ENCODE results near the gene SLC31A1.
"Not testable (repeated sequence)": the region's sequence is repeated elsewhere in the genome, so short reads cannot be mapped to it uniquely, and the experiment has no call there.

The SLC31A1 gene

DNA sequence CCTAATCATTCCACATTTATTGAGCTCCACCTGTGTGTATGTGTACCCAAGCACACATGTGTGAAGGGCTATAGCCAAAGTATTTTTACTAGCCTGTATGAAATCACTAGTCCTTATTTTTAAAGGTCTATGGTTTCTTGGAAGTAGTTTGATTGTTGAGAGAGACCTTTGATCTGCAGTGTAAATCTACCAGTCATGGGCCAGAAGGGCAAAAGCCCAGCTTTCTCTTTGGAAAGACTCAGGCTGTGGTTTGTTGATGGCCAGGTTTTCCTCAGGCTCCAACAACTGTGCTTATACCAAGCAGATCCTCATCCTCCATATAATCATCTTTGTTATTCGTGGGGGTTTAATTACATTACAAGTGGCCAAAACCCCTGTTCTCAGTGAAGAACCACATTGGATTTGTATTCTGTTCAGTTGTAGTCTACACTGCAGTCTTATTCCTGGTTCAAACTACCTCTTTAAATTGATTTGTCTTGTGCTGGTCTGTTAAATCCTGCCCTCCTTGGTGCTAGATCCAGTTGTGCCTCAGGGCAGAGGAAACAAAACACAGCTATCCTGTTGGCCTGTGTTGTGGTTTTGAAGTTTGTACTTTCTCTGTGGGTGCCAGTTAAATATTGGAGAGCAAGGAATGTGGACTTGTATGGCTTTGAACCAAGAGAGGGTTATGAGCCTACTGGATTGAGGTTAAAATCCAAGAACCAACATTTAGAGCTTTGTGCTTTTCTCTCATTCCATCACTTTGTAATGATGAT lies 40.8 kb downstream of the SLC31A1 start:
- no peak for DNase-seq

DNA sequence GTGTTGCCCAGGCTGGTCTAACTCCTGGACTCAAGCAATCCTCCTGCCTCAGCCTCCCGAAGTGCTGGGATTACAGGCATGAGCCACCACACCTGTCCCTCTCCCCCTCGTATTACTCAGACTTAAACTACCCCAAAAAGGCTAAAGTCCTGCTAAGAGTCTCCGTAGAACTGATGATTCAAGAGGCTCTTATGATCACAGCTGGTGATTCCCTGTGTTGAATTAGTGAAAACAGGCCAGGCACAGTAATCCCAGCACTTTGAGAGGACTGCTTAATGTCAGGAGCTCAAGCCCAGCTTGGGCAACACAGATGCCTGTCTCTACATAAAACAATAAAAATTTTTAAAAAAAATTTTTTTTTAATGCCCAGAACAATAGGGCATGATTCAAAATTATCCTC lies 44.8 kb downstream of the SLC31A1 start:
- no peak for DNase-seq

DNA sequence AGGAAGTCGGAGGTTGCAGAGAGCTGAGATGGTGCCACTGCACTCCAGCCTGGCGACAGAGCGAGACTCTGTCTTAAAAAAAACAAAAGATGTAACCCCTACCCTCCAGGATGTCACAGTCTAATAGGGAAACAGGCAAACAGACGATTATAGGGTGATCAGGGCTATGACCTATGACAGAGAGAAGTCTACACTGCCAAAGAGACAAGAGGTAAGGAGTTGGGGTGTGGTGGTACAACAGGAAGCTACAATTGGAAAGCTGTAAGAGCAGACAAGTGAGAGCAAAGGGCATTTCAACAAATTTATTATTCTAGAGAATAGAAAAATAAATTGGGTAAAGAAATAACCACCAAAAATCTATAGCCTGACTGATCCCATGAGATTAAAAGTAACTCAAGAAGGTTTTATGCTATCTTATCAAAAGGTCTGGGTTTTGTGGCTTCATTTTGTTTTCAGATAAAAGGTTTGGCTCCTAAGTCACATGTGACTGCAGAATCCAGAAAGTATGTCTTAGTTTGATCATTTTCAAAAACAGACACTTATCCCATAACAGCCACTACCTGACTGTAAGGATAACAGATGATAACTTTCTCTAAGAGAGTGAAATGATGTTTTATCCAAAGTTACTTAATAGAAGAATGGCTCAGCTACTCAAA lies 46.7 kb downstream of the SLC31A1 start:
- no peak for DNase-seq

DNA sequence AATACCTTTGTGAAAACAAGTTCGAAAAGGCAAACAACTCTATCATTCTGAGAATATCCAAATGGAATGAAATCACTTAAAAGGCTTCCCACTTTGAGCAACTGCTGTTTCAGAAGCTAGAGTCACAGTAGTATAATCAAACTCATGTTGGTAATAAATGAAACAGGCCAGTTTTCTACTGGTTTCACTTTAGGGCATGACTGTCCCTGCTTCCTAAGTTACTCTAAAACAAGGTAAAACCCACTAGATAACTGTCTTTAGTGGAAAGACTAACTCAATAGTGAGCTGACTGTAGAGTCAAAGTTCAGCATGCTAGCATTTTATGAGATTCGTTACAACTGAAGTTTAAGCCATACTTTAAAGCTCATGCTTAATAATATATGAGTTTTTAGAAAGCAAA lies 48.0 kb downstream of the SLC31A1 start:
- no peak for DNase-seq

DNA sequence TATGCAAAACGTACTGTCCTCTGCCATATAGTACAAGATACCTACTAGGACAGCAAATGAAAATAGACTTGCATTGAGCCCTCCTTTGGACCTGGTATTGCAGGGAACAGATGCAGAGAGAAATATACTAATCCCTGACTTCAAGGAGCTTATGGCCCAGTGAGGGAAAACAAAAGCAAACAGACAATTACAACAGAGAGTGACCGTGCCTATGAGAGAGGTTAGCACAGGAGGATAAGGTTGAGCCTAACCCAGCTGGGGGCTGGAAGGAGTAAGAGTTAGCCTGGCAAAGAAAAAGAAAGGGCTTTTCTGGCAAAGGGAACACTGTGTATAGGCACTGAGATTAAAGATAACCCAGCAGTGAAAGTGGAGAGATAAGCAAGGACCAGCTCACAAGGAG lies 48.5 kb downstream of the SLC31A1 start:
- DNase-seq: no peak

DNA sequence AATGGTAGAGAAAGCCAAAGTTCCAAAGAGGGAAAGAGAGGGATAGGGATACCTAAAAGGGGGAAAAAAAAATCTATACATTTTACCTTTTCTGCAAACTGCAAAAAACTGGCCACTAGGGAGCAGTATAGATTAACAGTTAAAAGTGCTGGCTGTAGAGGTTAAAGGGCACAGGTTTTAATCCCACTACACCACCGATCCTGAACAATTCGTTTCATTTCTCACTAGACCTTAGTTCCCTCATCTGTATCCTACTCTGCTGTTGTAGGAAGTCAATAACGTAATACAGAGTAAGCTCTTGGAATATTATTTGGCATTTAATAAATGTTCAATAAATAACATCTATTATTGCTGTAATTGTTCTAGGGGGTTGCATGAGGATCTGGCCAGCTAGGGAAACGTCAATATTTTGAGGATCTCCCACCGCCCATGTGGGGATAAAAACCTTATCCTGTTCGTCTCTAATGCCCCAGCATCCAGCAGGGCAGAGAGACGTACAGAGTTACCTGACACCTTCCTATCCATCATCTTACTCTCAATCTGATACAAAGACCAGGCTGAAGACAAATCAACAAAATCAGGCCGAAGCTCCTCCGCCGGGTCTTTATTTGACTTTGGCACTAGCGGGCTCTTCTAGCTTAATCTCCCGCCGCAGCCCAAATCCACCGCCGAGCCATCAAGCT lies 53.3 kb downstream of the SLC31A1 start:
- peak in 3 of 56 donors; percentile 2 to 47 (median 17) for DNase-seq

DNA sequence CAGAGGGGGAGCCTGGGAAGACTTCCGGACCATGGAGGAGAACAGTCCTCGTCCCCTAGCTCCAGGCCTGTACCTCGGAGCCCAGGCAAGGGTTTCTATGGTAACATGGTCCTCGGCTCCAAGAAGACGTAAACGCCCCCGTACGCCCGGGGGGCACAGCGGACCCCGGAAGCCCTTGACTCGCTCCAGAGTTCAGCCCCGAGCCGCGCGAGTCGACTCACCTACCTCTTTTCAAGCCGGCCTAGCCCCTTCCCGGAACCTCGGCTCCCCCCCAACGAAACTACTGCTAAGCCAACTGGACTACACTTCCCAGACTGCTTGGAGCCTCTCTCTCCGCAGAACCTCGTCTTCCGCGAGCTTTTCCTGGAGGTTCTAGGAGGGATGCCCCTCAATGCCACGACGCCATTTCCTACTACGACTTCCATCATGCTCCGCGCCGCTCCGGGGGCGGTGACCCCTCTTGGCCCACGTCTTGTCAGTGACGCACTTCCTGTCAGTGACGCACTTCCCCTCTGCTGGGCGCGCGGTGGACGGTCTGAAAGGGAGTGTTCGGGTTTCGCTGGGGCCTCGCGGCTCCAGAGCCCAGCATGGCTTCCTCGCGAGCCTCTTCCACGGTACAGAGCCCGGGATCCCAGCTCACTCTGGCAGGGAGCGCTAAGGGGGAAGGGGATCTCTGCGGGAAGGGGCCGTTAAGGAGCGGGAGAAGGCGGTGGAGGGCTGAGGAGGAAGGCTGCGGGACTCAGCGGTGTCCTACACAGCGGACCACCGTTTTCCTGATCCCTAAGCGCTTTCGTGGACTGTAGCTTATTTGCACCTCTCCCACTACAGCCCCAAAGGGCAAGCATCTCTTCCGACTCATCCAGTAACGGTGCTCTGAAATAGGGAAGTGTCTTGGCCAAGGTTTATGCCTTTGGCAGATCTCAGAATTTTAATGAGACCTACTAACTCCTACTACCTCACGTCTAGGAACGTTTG lies 54.1 kb downstream of the SLC31A1 start, which contains the start of the genes CDC26 and PRPF4:
CDC26 (minus strand) TSS at position 416 of the 975 bp plus-strand sequence. CDS start 3,065 bp downstream, outside the sequence.
PRPF4 (plus strand) TSS at position 502 of the 975 bp plus-strand sequence; CDS start at position 588, 86 bp downstream.
- peak; percentile 89 to 98 (median 96) for DNase-seq

DNA sequence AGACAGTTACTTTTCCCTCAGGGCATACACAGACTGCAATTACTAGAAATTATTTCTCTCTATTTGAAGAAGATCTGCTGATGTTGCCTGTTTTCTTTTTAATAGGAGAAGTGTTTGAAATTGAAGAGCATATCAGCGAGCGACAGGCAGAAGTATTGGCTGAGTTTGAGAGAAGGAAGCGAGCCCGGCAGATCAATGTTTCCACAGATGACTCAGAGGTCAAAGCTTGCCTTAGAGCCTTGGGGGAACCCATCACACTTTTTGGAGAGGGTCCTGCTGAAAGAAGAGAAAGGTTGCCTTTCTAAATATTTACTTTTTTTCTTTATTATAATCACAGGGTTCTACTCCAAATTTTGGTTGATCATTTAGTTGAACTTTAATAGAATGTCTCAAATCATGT lies 57.5 kb downstream of the SLC31A1 start:
- no peak for DNase-seq

DNA sequence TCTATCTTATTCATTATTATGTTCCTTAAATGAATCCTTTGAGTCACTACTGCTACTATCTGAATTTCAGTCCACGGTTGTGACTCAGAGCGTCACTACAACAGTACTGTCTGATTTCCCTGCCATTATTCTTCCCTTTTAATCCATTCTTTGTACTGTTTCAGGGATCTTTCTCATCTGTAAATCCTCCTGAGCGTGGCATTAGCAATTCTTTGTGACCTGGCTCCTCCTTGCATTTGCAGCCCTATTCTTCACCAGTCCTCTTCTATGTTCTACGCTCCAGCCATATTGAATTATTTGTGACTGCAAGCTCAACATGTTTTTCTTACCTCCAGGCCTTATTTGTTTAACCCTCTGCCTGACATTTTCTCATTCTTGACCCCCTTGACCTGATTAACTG lies 60.0 kb downstream of the SLC31A1 start:
- DNase-seq: no peak

DNA sequence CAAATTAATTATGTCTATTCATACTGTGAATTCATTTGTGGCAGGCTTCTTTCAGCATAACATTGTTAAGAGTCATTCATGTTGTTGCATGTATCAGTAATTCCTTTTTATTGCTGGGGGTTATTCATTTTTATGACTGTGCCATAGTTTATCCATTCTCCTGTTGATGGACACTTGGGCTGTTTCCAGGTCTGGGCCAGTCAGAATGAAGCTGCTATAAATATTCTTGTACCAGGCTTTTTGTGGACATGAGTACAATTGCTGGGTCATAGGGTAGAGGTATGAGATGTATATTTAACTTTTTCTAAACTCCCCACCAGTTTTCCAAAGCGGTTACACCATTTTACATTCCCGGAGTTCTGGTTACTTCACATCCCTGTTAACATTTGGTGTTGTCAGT lies 67.7 kb downstream of the SLC31A1 start:
- no peak for DNase-seq

DNA sequence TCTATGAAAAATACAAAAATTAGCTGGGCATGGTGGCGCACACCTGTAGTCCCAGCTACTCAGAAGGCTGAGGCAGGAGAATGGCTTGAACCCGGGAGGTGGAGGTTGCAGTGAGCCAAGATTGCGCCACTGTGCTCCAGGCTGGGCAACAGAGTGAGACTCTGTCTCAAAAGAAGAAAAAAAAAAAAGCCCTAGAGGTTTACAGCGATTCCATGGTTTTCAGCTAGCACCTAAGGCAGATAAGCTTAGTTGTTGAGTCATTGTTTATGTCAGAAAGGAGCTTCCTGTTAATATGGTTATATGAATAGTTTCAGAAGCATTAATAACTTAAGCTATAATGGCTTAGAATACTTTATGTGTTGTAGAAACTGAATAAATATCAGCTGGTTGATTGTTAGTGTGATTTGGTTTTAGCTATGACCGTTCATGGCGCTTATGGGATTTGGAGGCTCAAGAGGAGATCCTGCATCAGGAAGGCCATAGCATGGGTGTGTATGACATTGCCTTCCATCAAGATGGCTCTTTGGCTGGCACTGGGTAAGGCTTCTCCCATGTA lies 68.8 kb downstream of the SLC31A1 start:
- no peak for DNase-seq

DNA sequence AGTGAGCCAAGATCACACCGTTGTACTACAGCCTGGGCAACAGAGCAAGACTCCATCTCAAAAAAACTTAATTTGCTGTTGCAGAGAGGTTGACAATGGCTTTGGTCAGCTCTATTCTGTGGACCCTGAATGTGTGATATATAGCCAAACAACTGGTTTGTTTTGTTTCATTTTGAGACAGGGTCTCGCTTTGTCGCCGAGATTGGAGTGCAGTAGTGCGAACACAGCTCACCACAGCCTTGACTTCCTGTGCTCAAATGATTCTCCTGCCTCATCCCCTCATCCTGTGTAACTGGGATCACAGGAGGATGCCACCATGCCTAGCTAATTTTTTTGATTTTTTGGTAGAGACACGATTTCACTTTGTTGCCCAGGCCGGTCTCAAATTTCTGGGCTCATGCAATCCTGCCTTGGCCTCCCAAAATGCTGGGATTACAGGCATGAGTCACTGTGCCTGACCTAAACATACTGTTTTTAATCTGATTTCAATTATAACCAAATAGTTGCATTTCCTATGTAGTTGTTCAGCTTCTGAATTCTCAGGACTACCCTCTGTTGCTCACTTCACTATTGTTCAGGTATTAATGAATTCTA lies 72.0 kb downstream of the SLC31A1 start:
- DNase-seq: no peak

DNA sequence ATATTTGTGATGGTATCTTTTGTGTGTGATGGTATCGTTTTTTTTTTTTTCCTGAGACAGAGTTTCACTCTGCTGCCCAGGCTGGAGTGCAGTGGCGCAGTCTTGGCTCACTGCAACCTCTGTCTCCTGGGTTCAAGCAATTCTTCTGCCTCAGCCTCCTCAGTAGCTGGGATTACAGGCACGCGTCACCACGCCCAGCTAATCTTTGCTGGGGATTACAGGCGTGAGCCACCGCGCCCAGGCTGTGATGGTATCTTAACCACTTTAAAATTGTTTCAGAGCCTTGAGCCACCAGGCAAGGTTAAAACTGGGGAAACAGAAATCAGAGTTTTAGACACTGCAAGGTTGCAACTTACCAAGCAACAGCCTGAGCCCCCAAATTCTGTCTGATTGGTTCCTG lies 74.9 kb downstream of the SLC31A1 start:
- not testable (repeated sequence) for DNase-seq

DNA sequence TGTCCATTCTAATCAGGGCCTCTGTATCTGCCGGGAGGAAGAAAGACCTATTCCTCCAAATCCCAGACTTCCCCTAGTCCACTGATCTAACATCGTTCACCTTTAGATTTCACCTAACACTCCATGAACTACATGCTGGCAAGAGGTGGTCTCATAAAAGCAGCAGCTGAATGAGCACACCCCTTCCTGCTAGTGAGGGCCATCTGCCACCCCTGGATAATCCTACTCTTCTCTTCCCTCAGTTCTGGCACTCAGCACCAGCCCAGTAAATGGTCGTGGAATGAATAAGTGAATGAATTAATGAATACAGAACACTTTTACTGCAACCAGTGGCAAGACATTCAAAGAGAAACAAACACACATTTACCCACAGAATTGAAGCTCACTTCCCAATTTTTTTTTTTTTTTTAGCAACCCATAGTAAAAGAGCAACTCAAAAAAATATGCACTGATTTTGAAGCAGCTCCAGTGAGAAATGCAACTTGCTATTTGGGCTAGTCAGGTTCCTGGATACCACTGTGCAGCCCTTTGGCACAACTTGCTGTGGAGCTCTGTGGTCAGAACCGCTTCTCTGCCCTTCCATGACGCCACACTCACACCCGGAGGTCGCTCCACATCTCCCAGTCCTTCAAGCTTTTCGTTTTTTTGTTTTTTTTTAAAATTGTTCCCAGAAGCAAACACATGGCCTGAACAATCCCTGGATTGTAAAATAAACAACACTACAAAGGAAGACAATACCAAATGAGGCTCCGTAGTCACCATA lies 75.6 kb downstream of the SLC31A1 start:
- DNase-seq: no peak

DNA sequence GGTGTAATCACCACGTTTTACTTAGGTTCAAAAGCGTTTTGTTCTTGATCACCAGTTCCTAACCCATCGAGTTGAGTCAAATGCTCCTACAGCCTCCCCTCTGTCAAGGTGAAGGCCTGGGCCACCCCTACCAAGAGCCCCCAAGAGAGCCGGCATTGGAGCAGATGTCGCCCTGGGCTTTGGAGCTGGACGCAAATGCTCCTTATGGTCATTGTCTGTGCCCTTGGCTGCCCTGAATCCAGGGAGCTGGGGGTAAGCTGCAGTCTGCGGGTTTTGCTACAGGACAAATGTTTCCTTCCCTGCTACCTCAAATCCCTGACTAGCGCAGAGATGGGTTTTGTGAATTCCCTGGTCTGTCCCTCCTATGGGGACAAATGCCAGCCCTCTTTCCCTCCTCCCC lies 77.0 kb downstream of the SLC31A1 start:
- no peak for DNase-seq

DNA sequence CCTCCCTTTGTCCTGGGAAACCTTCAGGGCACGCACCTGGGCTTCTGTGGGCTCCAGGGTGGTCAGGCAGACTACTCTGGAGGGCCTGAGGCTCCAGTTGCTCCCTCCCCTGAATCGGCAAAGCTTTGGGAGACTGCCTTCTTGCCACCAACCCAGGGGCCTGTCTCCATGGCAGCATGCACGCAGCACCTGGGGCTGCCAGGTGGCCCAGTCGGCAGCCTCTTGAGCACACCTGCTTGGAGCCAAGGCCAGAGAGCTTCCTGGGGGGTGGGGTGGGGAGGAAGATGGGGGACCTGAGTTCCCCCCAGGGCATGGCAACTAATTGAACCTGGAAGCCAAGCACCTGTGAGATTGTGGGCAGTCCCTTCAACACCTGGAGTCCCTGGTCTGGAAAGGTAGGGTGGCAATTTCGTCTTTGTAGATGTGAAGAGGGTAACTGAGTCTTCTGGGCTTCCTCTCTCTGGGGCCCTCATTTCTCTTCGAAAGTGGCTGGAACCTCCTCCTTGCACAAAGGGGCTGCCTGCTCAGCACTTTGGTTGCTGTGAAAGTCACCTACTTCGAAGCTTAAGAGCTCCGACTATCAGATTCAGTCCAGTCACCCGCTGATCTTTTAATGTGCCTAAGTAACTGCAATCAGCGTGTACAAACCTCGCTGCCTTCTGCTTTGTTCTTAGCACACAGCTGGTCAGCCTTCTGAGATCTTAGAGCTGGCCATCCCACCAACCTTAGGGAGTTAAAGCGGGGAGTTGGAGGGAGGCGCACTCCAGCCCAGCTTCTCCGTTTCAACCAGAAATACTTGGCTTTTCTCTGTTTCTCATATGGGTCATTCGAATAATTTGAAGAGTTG lies 77.8 kb downstream of the SLC31A1 start:
- DNase-seq: no peak

DNA sequence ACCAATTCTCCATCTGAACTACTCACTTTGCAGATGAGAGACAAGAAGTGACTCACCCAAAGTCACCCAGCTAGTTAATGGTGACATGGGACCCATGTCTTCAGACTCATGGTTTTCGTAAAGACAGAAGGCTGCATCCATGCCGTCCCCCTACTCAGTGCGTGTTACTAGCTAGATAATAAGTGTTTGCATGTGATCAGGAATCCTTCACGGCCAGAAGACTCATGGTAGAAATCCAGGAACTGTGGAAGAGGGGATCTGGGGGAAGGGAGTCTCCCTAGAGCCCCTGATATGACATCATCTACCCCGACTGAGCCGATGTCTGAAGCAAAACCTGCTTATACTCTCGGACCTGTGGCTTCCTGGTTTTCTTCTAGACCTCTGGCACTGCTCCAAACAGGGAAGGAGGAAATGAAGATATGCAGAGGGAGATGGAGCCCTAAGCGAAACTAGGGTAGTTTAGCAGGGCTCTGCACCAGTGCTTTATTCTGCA lies 78.5 kb downstream of the SLC31A1 start:
- DNase-seq: peak in 1 of 56 donors; percentile 8

DNA sequence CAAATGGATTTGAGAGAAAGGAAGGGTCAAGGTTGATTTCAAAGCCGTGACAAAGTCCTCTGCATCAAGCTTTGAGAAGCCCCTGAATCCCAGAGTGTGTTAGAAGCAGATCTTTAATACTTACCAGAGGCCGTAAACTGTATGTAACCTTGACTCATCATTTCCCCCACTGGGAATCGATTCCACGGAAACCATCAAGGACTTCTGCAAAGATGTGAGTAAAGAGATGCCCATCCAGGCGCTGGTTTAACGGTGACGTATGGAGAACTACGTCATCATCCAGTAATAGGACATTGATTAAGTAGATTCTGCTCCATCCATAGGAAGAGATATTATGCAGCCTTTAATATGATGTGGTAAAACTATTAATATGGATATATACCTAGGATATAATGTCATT lies 80.2 kb downstream of the SLC31A1 start:
- no peak for DNase-seq
